ENCODE measurements around the gene STK31. TPM values are rescaled to one million over a fixed set of nuclear protein-coding genes. Genes with fewer than 3 reads are reported as not detected.
"Not testable (repeated sequence)": the region's sequence is repeated elsewhere in the genome, so short reads cannot be mapped to it uniquely, and the experiment has no call there.

Gene STK31
- total and polyA plus RNA-seq, 10 donors: 0.17 to 2.4 (median 0.63) TPM

GRCh38 chr7:23811540-23811939, 101.5 kb downstream of the STK31 start:
- no peak for TF ChIP-seq CTCF (IDR thresholded peaks at IDR 0.05 in 8 of 11, conservative IDR thresholded peaks at IDR 0.05 in 3 of 11)
- TF ChIP-seq POLR2AphosphoS5 (IDR thresholded peaks at IDR 0.05): no peak
- no peak for TF ChIP-seq POLR2A (IDR thresholded peaks at IDR 0.05)
- no peaks in the 10 kb centered on the region for H3K4me1 ChIP-seq
- H3K27ac ChIP-seq: no peak overlapping the region
- peaks cover 4 to 34% (median 22%) of the 10 kb centered on the region in 8 donors for H3K9me3 ChIP-seq
- H3K27me3 ChIP-seq (replicated peaks in 1 of 7): no peaks in the 10 kb centered on the region
- WGBS, 5 donors: 94 to 100% (median 100%) methylated on average over 1 of the region's 1 CpG
- intact Hi-C loops (cut with DNase I; ENCODE audit: low total_unique reads): no loop called here
- H3K4me3 ChIP-seq: no peak overlapping the region
- no peaks in the 10 kb centered on the region for H3K36me3 ChIP-seq
- DNase-seq: no peak

GRCh38 chr7:23828125-23828524, 118.1 kb downstream of the STK31 start:
- H3K27me3 ChIP-seq (replicated peaks in 1 of 7); DNase-seq; H3K27ac ChIP-seq; H3K36me3 ChIP-seq; H3K4me1 ChIP-seq; H3K4me3 ChIP-seq; intact Hi-C loops (cut with DNase I; ENCODE audit: low total_unique reads): not testable (repeated sequence)
- peaks cover 0 to 42% (median 21%) of the 10 kb centered on the region in 8 donors for H3K9me3 ChIP-seq
- WGBS, 5 donors: 92 to 97% (median 95%) methylated on average over 10 of the region's 10 CpGs

- WGBS, 5 donors: 68 to 84% (median 72%) methylated on average over 4 of the region's 4 CpGs
Observed at GRCh38 chr7:23832733-23833132, 122.7 kb downstream of the STK31 start.

GRCh38 chr7:23833405-23833804, 123.4 kb downstream of the STK31 start:
- no peak overlapping the region for H3K27ac ChIP-seq
- no peaks in the 10 kb centered on the region for H3K27me3 ChIP-seq (replicated peaks in 1 of 7)
- no peaks in the 10 kb centered on the region for H3K36me3 ChIP-seq
- TF ChIP-seq CTCF (IDR thresholded peaks at IDR 0.05 in 8 of 11, conservative IDR thresholded peaks at IDR 0.05 in 3 of 11): no peak
- no peak for TF ChIP-seq POLR2A (IDR thresholded peaks at IDR 0.05)
- TF ChIP-seq POLR2AphosphoS5 (IDR thresholded peaks at IDR 0.05): no peak
- H3K4me3 ChIP-seq: no peak overlapping the region
- peaks cover 0 to 84% (median 64%) of the 10 kb centered on the region in 8 donors for H3K9me3 ChIP-seq
- DNase-seq: no peak
- H3K4me1 ChIP-seq: no peaks in the 10 kb centered on the region
- intact Hi-C loops (cut with DNase I; ENCODE audit: low total_unique reads): no loop called here
- 81 to 93% (median 88%) methylated on average over 3 of the region's 3 CpGs for WGBS, 5 donors

More at GRCh38 chr7:23832733-23833132, 122.7 kb downstream of the STK31 start:
- intact Hi-C loops (cut with DNase I; ENCODE audit: low total_unique reads); DNase-seq; H3K4me3 ChIP-seq; H3K27me3 ChIP-seq (replicated peaks in 1 of 7); H3K4me1 ChIP-seq; H3K36me3 ChIP-seq; H3K27ac ChIP-seq: not testable (repeated sequence)
- H3K9me3 ChIP-seq: peaks cover 0 to 84% (median 61%) of the 10 kb centered on the region in 8 donors

- H3K27me3 ChIP-seq (replicated peaks in 1 of 7); H3K4me3 ChIP-seq; H3K27ac ChIP-seq; H3K4me1 ChIP-seq; intact Hi-C loops (cut with DNase I; ENCODE audit: low total_unique reads); H3K36me3 ChIP-seq; DNase-seq: not testable (repeated sequence)
- peaks cover 0 to 98% (median 61%) of the 10 kb centered on the region in 8 donors for H3K9me3 ChIP-seq
- WGBS, 5 donors: 74 to 85% (median 78%) methylated on average over 6 to 8 of the region's 8 CpGs
Observed at GRCh38 chr7:23844837-23845236, 134.8 kb downstream of the STK31 start.

GRCh38 chr7:23852135-23852534, 142.1 kb downstream of the STK31 start:
- peaks cover 0 to 55% (median 36%) of the 10 kb centered on the region in 8 donors for H3K9me3 ChIP-seq
- H3K27me3 ChIP-seq (replicated peaks in 1 of 7): no peaks in the 10 kb centered on the region
- H3K4me1 ChIP-seq: no peaks in the 10 kb centered on the region

More at GRCh38 chr7:23852135-23852534, 142.1 kb downstream of the STK31 start:
- H3K27ac ChIP-seq: no peak overlapping the region
- intact Hi-C loops (cut with DNase I; ENCODE audit: low total_unique reads): no loop called here
- no peak overlapping the region for H3K4me3 ChIP-seq
- WGBS, 5 donors: 4 to 78% (median 40%) methylated on average over 1 of the region's 1 CpG
- TF ChIP-seq POLR2AphosphoS5 (IDR thresholded peaks at IDR 0.05): no peak
- TF ChIP-seq CTCF (IDR thresholded peaks at IDR 0.05 in 8 of 11, conservative IDR thresholded peaks at IDR 0.05 in 3 of 11): no peak
- TF ChIP-seq POLR2A (IDR thresholded peaks at IDR 0.05): no peak
- DNase-seq: no peak
- H3K36me3 ChIP-seq: no peaks in the 10 kb centered on the region

Measured in spleen (tissue), 11 donors.